Activated effector memory CD4-positive, alpha-beta T cell treated with Interleukin-2 at 50 U/mL for 16 hours (primary cell): Measurements from ENCODE around the gene PRPSAP2.
"Not testable (repeated sequence)": the region's sequence is repeated elsewhere in the genome, so short reads cannot be mapped to it uniquely, and the experiment has no call there.

ENCODE experiments used
- DNase-seq: peaks from one replicate; pipeline ENCODE4 v3.0.0-alpha.2; 2020

Gene PRPSAP2

GRCh38 chr17:18947866-18948265, 89.9 kb downstream of the PRPSAP2 start:
- DNase-seq = no peak

- DNase-seq = no peak
These were observed 90.6 kb downstream of the PRPSAP2 start for GRCh38 chr17:18948476-18949006.

- no peak for DNase-seq
These were observed 91.6 kb downstream of the PRPSAP2 start for GRCh38 chr17:18949566-18949965.

- no peak for DNase-seq
These were observed 92.4 kb downstream of the PRPSAP2 start for GRCh38 chr17:18950346-18950745.

GRCh38 chr17:18950944-18951905, 93.3 kb downstream of the PRPSAP2 start:
- DNase-seq = no peak

- DNase-seq = no peak
These were observed 94.3 kb downstream of the PRPSAP2 start, which contains the start of gene SLC5A10 for GRCh38 chr17:18951941-18952842. SLC5A10 (plus strand) TSS chr17:18952165; CDS start chr17:18952206, 41 bp downstream.

GRCh38 chr17:18953231-18953728, 95.3 kb downstream of the PRPSAP2 start:
- DNase-seq = no peak

- no peak for DNase-seq
These were observed 96.4 kb downstream of the PRPSAP2 start for GRCh38 chr17:18954321-18954720.

- DNase-seq = no peak
These were observed 97.1 kb downstream of the PRPSAP2 start for GRCh38 chr17:18955009-18955408.

GRCh38 chr17:18956021-18956420, 98.1 kb downstream of the PRPSAP2 start:
- DNase-seq = not testable (repeated sequence)

- no peak for DNase-seq
These were observed 98.7 kb downstream of the PRPSAP2 start for GRCh38 chr17:18956581-18956980.

- no peak for DNase-seq
These were observed 99.9 kb downstream of the PRPSAP2 start for GRCh38 chr17:18957831-18958230.

GRCh38 chr17:18958611-18959010, 100.7 kb downstream of the PRPSAP2 start:
- no peak for DNase-seq

- no peak for DNase-seq
These were observed 101.3 kb downstream of the PRPSAP2 start for GRCh38 chr17:18959071-18959844.

- no peak for DNase-seq
These were observed 101.9 kb downstream of the PRPSAP2 start for GRCh38 chr17:18959845-18960240.

GRCh38 chr17:18960241-18960665, 102.3 kb downstream of the PRPSAP2 start:
- no peak for DNase-seq

GRCh38 chr17:18960803-18961511, 103.0 kb downstream of the PRPSAP2 start:
- DNase-seq = peak; percentile 62

GRCh38 chr17:18961634-18962493, 103.9 kb downstream of the PRPSAP2 start:
- no peak for DNase-seq

GRCh38 chr17:18962494-18962815, 104.5 kb downstream of the PRPSAP2 start:
- DNase-seq = no peak
